ENCODE measurements around the gene TNP2.
A peak's percentile ranks its signal among the peaks of the same experiment; 100 is the strongest.

Gene TNP2

GRCh38 chr16:11268921-11269375 lies at the start of gene TNP2:
TNP2 (minus strand) TSS chr16:11269325; CDS start chr16:11269262, 63 bp downstream.
- Mint-ChIP-seq H3K4me1 (peaks cover 7% of the 10 kb centered on the region), H3K27me3 (ENCODE audit: low read depth) (peaks cover 9% of the 10 kb centered on the region), H3K27ac (no peak within 1 kb of the TSS), H3K36me3 (ENCODE audit: low read depth) (no peaks in the 10 kb centered on the region), H3K9me3 (no peaks in the 10 kb centered on the region), H3K4me3 (no peak within 1 kb of the TSS)
- TF ChIP-seq CTCF (IDR thresholded peaks at IDR 0.05; ENCODE audit: unreplicated experiment in 3 of 3): no peak

DNA sequence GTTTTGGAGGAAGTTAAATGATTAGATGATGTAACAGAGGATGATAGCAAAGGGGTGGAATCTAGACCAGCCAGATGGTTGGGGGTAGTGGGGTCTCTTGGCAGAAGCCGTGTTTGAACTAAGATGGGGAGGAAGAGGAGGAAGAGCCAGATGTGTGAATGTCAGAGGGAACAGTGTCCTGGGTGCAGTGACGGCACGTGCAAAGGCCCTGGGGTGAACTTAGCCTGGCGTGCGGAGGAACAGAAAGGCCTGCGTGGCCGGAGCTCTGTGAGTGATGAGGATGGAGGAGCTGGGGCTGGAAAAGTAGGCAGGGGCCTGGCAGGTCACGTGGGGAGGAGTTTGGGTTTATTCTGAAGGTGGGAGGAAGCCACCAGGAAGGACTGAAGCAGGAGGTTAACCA lies 49.7 kb upstream of the TNP2 start:
- H3K4me3 Mint-ChIP-seq: no peak overlapping the region
- peaks cover 4% of the 10 kb centered on the region for H3K27me3 Mint-ChIP-seq (ENCODE audit: low read depth)
- H3K27ac Mint-ChIP-seq: peak overlapping the region in 2 of 3 experiments; percentile 19 to 27
- H3K4me1 Mint-ChIP-seq: peaks cover 19% of the 10 kb centered on the region
- H3K9me3 Mint-ChIP-seq: no peaks in the 10 kb centered on the region
- H3K36me3 Mint-ChIP-seq (ENCODE audit: low read depth): no peaks in the 10 kb centered on the region
- no peak for TF ChIP-seq CTCF (IDR thresholded peaks at IDR 0.05; ENCODE audit: unreplicated experiment in 3 of 3)

- H3K27me3 Mint-ChIP-seq (ENCODE audit: low read depth): peaks cover 4% of the 10 kb centered on the region
- H3K4me3 Mint-ChIP-seq: no peak overlapping the region
- no peak for TF ChIP-seq CTCF (IDR thresholded peaks at IDR 0.05; ENCODE audit: unreplicated experiment in 3 of 3)
- peak overlapping the region; percentile 65 to 93 (median 74) for H3K27ac Mint-ChIP-seq
- peaks cover 29% of the 10 kb centered on the region for H3K4me1 Mint-ChIP-seq
- no peaks in the 10 kb centered on the region for H3K9me3 Mint-ChIP-seq
- H3K36me3 Mint-ChIP-seq (ENCODE audit: low read depth): no peaks in the 10 kb centered on the region
These were observed 47.3 kb upstream of the TNP2 start for GRCh38 chr16:11316331-11317015.

DNA sequence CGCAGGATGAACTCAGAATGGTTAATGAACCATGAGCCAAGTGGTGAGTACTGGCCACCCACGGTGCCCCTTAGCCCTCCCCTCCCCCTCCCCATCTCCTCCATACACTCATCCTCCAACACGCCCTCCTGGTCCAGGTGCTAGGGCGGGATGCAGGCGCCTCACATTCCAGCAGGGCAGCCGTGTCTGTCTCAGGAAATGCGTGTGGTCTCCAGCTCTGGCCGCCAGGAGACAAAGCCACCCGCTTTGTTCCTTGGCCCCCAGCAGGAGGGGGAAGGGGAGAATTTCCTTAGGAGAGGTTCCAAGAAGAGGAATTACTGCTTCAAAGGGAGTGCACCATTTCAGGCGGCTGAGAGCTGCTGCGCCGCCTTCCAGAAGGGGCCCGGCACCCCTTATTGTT lies 46.4 kb upstream of the TNP2 start:
- H3K36me3 Mint-ChIP-seq (ENCODE audit: low read depth): no peaks in the 10 kb centered on the region
- peaks cover 29% of the 10 kb centered on the region for H3K4me1 Mint-ChIP-seq
- H3K27me3 Mint-ChIP-seq (ENCODE audit: low read depth): peaks cover 4% of the 10 kb centered on the region
- TF ChIP-seq CTCF (IDR thresholded peaks at IDR 0.05; ENCODE audit: unreplicated experiment in 3 of 3): peak; percentile 26 to 32 (median 28)
- H3K9me3 Mint-ChIP-seq: no peaks in the 10 kb centered on the region
- peak overlapping the region; percentile 65 to 93 (median 74) for H3K27ac Mint-ChIP-seq
- peak overlapping the region in 1 of 3 experiments; percentile 36 for H3K4me3 Mint-ChIP-seq

GRCh38 chr16:11314309-11314894 lies 45.3 kb upstream of the TNP2 start:
- TF ChIP-seq CTCF (IDR thresholded peaks at IDR 0.05; ENCODE audit: unreplicated experiment in 3 of 3): no peak
- no peaks in the 10 kb centered on the region for H3K36me3 Mint-ChIP-seq (ENCODE audit: low read depth)
- no peaks in the 10 kb centered on the region for H3K9me3 Mint-ChIP-seq
- no peak overlapping the region for H3K4me3 Mint-ChIP-seq
- peaks cover 29% of the 10 kb centered on the region for H3K4me1 Mint-ChIP-seq
- peak overlapping the region; percentile 33 to 85 (median 74) for H3K27ac Mint-ChIP-seq
- H3K27me3 Mint-ChIP-seq (ENCODE audit: low read depth): peaks cover 4% of the 10 kb centered on the region
